NCI-H2227 (cell line): ENCODE data around the gene TMEM131.
"Not testable (repeated sequence)": the region's sequence is repeated elsewhere in the genome, so short reads cannot be mapped to it uniquely, and the experiment has no call there.

Experiments used
- DNase-seq: peaks from one replicate; lab custom pipeline; 2025; ENCODE audit not compliant: unreplicated experiment; lab: John Stamatoyannopoulos, UW

TMEM131 gene

DNA sequence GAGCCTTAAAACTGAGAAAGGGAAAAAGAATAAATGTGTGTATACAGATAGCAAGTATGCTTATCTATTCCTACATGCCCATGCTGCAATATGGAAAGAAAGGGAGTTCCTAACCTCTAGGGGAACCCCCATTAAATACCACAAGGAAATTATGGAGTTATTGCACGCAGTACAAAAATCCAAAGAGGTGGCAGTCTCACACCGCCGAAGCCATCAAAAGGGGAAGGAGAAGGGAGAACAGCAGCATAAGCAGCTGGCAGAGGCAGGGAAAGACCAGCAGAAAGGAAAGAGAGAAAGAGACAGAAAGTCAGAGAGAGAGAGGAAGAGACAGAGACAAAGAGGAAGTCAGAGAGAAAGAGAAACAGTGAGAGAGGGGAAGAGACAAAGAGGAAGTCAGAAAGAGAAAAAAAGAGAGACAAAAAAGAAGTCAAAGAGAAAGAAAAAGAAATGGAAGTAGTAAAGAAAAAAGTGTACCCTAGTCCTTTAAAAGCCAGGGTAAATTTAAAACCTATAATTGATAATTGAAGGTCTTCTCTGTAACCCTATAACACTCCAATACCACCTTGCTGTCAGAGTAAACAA, 169.4 kb downstream of the TMEM131 start:
- not testable (repeated sequence) for DNase-seq

GRCh38 chr2:97824011-97824410, 171.7 kb downstream of the TMEM131 start:
- not testable (repeated sequence) for DNase-seq

DNA sequence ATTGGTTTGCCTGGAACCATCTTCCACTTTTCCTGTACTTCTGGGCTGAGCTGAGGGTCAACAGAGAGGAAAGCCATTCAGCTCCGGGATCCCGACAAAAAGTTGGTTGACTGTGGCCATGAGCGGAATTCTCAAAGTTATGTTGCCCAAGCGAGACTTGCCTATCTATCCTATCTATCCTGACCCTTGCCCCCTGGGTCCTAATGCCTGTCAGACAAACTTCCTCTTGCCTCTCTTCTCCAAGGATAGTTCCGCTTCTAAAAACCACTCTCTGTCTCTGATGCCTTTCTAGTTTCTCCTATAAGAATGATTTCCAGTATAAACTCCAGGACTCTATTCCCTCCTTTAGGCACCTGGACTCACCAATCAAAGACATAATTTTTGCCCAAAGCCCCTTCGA, 173.9 kb downstream of the TMEM131 start:
- not testable (repeated sequence) for DNase-seq

DNA sequence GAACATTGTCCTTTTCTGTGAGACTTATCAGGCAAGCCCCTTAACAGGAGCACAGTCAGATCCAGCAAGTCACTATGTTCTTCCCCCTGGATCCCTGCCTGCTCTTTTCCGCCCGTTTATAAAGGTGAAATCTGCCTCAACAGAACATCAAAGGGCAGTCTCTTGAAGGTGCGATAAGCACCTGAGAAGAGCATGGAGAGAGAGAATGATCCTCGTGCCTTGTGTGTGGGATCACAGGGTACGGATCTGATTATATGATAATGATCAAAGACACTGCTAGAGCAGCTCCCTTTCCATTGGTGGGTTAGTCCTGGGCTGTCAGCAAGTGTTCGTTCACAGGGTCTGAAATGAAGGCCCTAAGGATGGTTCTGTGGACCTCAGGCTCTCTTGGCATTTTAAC, 176.0 kb downstream of the TMEM131 start:
- no peak for DNase-seq

- DNase-seq = no peak
Observed at GRCh38 chr2:97816411-97816810, 179.3 kb downstream of the TMEM131 start.

- DNase-seq = no peak
Observed at GRCh38 chr2:97812931-97813330, 182.8 kb downstream of the TMEM131 start.

- no peak for DNase-seq
Observed at GRCh38 chr2:97808816-97809215, 186.9 kb downstream of the TMEM131 start.

- peak; percentile 82 for DNase-seq
Observed at GRCh38 chr2:97806738-97807618, 188.8 kb downstream of the TMEM131 start.

DNA sequence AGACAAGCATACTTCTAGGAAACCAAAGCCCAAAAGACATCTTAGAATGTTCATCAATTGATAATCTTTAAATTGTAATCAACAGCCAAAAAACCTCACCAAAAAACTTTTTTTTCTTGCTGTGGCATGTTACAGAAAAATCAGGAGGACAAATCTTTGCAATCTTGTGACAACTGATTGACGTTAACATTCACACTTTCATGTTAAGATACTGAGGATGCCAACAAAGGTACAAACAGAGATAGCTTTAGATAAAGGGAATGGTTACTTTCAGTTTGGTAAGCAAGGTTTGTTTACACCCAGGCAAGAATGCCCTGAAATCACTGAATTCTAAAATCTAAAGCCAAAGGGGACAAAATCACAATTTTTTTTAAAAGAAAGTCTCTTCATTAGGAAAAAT, 190.0 kb downstream of the TMEM131 start:
- DNase-seq = no peak

GRCh38 chr2:97801028-97801427, 194.7 kb downstream of the TMEM131 start:
- DNase-seq = no peak

GRCh38 chr2:97798416-97798815, 197.3 kb downstream of the TMEM131 start:
- DNase-seq = no peak

GRCh38 chr2:97797355-97797754, 198.4 kb downstream of the TMEM131 start:
- no peak for DNase-seq

- DNase-seq = no peak
Observed at GRCh38 chr2:97796465-97797126, 199.2 kb downstream of the TMEM131 start.

- DNase-seq = no peak
Observed at GRCh38 chr2:97792416-97792815, 203.3 kb downstream of the TMEM131 start.

DNA sequence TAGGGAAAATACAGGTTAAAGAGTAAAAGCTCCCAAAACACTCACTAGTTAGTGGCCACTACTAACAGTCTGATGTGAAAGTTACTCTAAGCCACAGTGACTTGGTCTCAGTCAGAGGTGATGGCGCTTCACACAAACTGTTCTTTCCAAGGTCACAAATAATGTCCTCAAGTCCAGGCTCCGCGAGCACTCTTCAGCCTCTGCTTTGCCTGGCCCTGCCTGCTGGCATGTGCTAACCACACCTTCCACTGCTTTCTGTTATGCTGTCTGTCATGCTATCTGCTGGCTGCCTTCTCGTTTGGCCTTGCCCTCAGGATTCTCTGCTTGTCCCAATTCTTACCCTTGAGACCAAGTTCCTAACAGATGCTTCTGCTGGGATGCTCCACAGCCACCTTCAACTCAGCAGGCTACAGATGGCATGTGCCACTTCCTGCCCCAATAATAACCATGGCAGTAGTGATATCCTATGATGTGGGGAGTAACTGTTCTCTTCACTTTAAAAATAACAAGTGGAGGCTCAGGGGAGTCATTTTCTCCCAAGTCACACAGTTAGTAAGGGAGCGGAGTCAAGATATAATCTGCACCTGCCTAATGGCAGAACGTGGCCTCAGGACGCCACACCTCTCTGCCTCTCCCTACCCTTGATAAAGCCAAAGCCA, 206.6 kb downstream of the TMEM131 start:
- no peak for DNase-seq

DNA sequence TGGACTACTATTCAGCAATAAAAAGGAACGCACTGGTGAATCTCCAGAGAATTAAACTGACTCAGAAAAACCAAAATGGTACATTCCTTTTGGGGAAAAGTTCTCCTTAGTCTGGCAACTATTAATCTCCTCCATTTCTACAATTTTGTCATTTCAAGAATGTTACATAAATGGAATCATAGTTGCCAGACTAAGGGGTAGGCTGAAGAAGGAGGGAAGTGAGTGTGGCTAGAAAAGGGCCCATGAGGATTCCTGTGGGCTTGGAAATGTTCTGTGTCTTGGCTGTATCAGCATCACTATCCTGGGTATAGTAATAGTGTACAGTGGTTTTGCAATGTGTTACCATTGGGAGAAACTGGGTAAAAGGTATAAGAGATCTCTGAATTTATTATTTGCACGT, 209.9 kb downstream of the TMEM131 start:
- DNase-seq = no peak

GRCh38 chr2:97784953-97785352, 210.8 kb downstream of the TMEM131 start:
- DNase-seq = no peak

- DNase-seq = no peak
Observed at GRCh38 chr2:97781981-97782380, 213.8 kb downstream of the TMEM131 start.

DNA sequence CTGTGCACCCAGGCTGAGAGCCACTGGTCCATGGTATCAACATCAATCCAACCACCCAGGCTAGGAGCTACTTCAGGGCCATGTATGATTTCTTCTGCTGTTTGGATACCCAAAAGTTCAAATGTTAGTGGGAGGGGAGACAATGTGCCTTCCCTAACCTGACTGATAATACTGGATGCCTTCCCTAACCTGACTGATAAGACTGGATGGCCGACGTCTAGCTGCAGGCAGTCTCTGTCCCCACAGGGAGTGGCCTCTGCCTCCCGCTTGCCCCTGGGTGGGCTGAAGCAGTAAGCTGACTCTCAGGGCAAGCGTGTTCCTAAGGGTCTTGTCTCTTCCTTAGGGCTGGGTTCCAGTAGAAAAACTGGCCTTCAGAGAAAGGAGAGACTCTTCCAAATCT, 216.6 kb downstream of the TMEM131 start:
- no peak for DNase-seq

DNA sequence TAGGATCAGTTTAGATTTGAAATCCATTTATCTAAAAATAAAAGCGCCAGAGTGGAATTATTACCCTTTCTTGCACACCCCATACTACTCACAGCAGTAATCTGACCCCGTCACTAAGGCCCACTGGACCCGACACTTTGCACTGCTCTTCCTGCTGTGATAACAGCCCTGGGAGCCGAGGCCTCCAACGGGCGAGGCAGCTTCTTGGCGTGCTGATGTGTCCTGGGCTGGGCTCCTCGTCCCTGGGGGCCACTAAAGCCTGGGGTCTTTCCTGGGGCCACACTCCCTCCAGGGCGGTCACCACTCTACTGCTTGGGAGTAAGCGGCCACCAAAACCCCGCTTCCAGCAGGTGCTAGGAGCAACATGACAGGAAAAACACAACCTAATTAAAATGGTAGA, 220.7 kb downstream of the TMEM131 start:
- DNase-seq = no peak

GRCh38 chr2:97774425-97774824, 221.3 kb downstream of the TMEM131 start:
- DNase-seq = peak; percentile 30

DNA sequence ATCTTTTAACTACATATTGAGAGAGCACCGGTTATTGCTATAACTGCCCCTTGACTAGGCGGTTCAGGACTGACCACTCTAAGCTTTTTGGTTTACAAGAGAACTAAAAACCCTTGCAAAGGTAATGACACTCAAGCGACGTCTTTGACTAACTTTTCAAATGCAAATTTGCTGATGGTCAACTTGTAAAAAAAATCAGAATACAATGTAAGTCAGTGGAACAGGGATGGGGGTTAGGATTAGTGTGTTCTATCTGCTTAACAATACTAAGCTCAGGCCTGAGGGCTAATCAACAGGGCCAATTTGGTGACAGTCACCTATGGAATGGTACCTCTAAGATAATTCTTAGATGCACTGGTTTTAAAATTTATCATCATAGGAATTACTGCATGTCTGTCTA, 225.3 kb downstream of the TMEM131 start:
- DNase-seq = no peak
